CD4-positive, alpha-beta T cell treated with Interleukin-6 at 100 ng/mL for 8 hours (primary cell): ENCODE data around the gene CSF2.
"Not testable (repeated sequence)": the region's sequence is repeated elsewhere in the genome, so short reads cannot be mapped to it uniquely, and the experiment has no call there.

Experiments used
- DNase-seq: peaks from one replicate; pipeline ENCODE4 v3.0.0-alpha.2; 2020; ENCODE audit warnings: mixed read lengths, low spot score

Gene CSF2

DNA sequence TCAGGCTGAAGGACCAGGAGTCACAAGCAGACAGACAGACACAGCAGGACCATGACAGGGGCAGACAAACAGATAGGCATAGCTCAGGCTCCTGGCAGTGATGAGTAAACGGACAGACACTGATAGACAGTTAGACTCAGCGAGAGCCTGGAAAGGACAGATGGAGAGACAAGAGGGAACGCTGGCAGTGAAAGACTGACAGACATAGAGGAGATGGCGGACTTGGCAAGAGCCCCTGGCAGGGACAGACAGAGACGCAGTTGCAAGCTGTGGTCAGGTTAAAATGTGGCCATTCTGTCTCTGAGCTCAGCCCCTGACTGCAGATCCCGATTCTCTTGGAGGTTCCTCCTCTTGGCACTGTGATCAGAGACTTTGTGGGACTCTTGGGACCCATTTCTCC is 13.6 kb downstream of the CSF2 start:
- DNase-seq: no peak

DNA sequence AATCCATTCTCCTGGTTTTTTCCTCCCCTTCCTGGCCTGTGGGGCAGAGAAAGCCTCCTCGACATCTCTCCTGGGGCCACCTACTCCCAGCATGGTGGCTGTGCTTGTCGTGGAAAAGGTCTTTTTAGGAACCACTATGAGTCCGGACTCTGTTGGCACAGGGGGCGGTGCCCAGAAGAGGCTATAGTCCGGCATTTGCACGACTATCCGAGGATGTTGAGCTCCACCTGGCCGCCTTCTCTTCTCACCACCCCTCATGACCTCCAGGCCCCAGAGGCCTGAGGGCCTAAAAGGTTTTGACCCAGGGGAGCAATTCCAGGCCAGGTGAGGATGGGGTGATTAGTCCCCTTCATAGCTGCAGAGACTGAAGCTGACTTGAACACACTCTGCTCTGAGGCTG is 14.1 kb downstream of the CSF2 start:
- DNase-seq: no peak

DNA sequence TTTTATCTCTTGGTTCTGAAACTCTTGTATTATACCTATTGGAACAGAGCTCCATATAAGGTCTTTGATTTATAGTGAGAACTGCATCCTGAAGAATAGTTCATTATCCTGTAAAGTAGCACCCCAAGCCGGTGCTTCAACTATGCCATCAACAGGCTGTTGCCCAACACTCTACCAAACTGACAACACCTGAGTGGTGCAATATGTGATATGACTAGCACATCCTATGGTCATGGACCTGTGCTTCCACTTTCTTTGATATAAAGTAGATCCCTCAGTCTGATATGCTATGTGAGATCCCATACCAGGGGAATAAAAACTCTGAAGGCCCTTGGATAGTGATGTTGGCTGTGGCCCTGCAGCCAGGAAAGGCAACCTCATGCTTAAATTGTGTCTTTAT is 15.8 kb downstream of the CSF2 start:
- DNase-seq: no peak

DNA sequence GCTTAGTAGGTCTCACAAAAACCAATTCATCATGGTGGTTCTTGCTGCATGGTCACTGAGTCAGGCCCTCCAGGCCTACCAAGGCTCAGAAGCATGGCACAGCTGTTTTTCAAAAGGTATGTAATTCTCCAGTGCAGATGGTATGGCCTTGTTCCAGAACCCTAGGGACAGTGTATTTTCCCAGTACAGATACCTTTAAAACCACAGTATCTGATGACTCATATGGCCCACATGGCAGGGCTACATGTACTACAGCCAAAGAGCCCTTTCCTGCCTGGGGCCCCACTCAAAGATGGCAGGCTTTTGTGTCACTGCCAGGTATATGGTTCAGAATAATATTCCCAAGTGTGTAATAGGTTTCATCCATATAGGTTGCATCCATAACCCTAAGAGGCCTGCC is 16.5 kb downstream of the CSF2 start:
- DNase-seq: no peak

DNA sequence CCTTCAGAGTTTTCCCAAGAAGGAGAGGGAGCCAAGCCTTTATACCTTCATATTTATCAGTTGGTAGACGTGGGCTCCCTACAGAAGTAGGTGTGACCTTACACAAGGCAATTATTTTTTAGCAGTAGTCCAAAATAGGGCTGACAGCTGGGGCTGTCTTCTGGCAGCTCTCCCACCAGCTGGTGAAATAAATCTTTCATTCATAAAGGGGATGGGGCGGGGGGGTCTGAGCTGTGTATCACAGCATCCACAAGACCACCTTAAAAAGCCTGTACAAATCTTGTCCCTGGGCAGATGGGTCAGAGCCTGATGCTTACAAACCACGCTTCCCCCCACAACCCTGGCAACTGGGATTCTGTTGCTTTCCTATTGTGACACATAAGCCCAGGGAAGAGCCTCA is 19.7 kb downstream of the CSF2 start:
- no peak for DNase-seq

DNA sequence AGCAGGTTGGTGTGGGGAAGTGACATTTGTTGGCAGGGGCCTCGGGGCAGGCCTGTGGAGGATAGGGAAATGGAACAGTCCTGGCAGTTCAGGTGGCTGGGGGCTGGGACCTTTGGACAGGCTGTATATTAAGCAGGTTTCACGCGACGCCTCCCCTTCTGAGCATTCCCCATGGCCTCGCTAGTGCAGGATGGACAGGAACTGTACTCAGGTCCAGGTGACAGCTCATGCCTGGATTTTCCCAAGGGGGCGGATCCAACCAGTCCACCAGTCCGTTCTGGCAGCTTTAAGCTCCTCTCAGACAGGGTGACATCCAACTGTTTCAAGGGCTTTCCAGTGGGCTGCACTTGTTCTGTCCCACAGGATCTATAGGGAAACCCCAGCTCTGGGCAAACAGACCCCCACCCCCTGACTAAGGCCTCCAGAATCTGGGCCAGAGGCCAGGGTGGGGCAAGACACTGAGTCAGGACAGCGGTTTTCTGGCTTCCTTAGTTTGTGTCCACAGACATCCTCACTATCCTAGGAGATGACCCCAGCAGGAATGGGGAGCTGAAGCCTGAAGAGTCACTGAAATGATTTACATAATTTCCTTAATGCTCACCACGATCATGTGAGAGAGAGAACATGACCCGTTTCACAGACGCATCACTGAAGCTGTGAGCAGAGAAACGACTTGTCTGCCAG is 20.9 kb downstream of the CSF2 start:
- DNase-seq: no peak

DNA sequence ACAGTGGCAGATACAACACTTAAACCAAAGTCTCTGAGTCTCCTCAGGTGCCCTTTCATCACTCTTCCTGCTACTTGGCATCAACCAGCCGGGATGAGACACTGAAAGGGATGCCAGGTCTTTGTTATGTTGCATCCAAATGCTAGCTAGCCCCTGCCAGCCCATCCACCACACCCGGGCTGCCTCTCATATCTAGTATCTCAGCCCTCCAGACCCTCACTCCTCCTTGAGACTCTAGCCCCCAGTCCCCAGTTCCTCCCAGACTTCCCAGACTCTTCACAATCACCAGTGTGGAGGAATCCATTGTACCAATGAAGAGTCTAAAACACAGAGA is 21.5 kb downstream of the CSF2 start:
- DNase-seq: no peak

DNA sequence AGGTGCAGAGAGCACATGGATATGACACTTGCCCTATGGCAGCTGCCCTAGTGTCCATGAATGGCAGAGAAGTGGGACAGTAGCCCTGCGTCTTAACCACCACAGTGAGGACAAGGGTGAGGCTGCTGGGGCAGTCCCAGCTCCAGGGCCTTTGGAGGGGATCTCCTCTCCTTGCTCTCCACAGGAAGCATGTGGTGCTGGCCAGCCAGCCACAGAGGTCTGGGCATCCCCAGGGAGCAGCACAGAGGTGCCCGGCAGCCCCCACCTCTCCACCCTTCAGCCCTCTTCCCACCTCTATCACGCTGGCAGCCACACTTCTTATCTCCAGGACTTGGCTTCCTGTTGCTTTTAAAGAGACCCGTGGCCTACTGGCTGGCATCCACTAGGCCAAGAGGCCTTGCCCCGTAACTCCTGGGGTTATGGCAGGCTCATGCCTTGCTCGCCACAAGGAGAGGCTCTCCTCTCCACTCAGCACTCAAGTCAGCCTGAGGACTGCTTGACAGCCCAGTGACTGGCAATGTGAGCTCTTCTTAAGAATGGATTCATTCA is 21.9 kb downstream of the CSF2 start:
- DNase-seq: no peak

DNA sequence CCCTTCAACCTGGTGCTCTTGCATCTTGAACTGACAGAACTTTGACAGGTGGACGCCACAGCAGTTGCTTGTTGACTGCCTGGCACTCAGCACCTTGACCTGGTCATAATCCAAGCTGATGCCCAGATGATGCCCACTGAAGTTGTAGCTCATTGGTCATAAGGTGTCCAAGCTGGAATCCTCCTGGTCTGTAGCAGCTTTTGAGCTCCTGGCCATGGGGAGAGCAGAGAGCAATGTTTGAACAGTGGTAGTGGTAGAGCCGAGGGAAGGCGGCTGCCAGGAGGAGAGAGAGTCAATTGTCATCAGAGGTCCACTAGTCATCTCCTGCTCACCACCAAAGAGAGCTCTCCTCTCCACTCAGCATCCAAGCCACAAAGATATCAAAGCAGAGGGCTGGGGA is 23.3 kb downstream of the CSF2 start:
- no peak for DNase-seq

DNA sequence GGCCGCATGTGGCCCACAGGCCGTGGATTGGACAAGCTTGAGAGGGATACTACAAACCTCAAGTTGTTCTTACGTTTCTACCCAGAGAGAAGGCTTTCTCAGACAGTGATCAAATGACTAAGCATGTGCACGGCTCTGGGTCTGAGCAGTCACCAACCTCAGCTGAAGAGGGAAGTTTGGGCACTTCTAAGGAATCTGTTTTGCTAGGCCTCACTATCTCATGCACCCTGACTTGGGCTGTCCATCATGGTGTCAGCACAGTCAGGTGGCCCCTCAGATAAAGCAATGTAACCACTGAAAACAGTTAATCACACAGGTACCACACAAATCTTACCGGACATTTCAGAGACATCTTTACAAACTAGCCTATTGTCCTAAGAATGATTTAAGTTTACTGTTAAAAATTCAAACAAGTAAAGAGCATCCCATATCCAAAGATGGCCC is 24.6 kb downstream of the CSF2 start:
- no peak for DNase-seq

DNA sequence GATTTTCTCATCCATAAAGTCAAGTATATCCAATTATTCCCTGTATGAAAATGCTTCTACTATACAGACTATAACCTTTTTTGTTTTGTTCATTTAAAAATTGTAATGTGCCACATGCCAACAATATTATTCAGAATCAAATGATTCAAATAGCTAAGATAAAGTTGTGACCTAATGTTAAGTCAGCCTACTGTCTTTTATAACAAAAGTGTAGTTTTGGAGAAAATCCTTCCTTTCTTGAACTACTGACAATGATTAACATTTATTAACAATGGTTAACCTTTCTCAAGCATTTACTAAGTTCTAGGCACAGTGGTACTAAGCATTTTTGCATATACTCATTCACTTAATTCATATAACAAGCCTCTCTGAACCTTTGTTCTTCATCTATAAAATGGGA is 25.0 kb downstream of the CSF2 start:
- no peak for DNase-seq

DNA sequence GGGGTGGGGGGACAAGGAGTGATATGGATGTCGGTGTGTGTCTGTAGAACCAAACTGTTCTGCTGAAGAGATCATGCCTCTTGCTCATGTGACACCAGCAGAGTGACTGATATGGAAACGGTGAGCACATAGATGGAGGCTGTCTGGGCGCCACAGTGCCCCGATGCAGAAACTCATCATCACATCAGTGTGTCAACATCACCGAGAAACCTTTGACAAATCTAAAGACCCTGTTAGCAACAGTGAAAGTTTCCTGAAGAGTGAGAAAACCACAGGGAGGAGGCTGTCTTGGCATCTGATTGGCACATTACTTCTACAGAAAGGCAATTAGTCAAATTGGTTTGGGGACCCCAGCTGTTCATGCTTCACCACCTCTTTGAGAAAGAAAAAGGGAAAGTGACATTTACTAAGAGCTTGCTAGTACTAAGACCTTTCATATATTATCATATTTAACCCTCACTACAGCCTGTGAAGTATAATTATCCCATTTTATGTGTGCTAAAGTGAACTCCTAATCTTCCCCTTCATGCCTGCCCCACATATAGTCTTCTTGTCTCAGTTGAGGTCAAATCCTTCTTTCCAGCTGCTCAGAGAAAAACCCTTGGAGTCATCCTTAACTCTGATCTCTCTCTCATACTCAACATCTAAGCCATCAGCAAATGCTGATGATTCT is 25.6 kb downstream of the CSF2 start:
- peak; percentile 21 for DNase-seq

DNA sequence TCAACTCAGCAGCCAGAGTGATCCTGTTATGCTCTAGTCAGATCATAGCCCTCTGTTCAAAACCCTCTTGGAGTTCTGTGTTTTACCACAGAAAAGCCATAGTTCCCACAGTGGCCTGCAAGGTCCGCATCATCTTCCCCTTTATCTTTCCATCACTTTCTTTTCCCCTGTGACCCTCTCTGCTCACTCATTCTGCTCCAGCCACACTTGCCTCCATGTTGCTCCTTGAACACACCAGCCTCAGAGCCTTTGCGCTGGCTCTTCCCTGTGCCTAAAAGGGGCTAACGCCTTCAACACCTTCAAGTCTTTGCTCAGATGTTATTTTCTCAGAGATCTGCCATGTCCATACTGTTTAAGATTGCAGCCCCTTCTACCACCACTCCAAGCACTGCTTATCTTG is 26.3 kb downstream of the CSF2 start:
- DNase-seq: no peak

DNA sequence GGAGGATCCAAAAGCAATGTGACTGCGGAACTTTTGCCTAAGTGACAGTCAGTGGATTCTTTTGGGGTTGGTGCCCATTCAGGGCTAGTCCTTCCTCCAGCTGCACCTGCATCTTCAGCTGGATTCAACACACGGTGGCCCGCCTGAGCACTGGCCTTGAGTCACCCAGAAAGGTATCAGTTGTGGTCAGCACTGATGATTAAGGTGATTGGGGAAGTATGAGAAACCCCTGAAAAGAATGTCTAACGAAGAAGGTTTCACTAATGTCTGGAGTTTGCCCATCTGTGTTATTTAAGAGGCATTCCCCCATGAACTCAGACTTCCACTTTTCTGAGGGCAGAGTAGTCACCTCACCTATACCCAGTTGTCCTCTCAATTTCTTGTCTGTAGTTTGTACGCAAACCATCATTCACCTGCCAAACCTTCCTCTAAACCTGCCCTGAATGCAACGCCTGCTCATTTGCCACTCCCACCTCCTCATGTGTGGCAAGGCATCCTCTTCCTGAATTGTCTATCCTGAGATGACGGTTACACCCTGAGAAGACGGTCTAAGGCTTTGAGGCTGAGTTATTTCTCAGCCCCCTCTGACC is 27.2 kb downstream of the CSF2 start:
- DNase-seq: peak; percentile 38

DNA sequence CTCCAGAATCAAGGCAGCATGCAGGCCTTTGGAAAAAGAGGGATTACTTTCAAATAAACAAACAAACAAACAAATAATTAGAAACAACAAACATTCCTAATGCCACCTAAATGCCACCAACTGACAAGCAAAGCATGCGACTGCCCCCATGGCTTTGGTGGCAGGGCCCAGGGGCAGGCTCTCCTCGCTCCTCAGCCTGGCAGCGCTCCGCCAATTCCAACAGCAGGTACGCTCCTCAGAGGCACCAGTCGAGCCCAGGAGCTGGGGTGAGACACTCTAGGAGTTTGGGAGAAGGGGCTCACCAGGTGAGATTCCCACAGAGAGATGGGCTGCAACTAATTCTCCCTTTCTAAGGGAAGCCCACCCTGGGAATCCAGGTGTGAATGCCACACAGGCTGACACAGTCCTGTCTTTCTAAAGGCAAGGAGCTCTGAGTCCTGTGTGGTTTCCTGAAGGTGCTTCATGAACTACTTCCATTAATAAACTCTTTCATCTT is 27.8 kb downstream of the CSF2 start:
- DNase-seq: no peak

DNA sequence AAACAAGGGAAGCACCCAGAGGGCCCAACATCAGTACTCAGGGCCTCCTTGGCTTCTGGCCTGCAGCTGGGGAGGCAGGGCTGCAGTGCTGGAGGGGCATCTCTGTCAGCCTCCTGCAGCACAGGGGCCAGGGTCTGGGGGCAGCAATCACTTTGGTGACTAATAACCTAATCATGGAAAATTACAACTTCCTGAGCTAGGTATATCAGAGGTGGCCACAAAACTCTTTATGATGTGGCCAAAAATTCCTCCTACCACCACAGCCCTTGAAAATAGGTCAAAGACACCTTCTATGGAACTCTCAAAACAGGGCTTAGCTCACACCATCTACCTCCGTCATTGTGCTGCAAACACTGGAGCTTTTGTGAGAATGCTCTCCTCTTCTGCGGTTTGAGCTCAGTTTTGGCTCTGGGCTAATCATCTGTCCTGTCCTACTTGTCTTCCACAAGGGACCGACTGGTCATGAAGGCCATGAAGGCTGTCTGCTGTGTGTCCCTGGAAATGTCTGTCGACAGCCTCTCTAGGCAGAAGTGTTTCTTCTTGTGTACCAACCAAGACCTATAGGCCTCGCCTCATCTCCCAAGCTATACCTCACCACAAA is 28.6 kb downstream of the CSF2 start:
- DNase-seq: peak; percentile 47

DNA sequence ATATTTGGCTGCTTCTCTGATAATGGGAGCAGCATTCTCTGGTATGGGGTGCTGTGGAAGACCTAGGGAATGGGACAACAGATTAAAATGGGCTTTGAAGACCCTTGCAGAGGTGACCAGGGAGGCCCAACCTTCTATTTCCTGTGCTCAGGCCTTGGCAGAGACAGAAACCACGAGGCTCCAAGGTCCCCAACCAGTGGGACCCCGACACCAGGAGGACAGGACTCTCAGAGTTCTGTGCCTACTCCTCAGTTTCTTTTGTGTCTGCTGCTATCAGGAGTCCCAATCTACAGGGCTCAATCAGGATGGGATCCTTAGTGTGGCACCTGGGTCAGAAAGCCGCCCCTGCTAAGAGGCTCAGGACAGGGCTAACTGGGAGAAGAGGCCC is 29.3 kb downstream of the CSF2 start:
- DNase-seq: no peak

DNA sequence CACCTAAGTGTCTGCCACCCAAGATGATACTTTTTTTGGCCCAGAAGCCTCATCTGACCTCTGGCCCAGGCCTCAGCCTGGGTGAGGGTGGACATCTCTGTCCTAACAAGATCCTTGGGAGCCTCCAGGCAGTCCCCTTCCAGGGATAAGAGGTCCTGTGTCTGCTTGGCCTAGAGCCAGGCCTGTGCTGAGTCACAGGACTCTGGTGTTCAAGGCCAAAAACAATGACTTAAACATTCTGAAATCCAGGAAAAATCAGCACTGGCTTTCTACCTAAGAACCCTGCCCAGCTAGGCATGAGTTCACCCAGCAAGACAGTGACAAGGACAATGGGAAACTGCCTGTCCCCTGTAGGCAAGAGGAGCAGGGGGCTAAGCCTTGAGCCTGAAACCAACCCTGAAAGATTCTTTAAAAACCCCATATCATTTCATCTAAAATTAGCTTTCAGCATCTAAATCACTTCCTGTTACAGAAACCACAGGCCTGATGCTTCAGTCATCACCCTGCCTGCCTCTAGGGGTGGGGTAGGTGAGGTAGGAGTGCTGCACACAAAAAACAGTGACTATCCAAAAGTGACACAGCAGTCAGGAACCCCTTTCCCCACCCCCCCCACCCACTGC is 29.9 kb downstream of the CSF2 start:
- peak; percentile 88 for DNase-seq

DNA sequence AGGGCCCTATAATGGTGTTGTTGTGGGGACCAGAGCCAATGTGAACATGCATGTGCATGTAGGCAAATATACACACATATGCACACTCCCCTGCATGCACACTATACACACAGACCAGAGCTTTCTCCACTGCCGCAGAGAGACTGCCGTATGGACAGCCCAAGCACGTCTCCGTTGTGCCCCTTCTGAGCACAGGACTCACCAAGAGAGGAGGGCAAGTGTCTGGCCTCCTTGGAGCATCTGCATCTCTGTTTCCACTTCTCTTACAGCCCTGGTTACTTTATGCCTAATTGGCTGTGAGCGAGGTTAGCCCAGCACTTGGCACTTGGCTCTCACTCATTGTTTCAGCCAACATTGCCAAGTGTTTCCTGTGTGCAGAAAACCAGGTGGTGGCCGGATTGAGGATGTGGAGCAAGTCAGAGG is 30.4 kb downstream of the CSF2 start:
- DNase-seq: no peak

DNA sequence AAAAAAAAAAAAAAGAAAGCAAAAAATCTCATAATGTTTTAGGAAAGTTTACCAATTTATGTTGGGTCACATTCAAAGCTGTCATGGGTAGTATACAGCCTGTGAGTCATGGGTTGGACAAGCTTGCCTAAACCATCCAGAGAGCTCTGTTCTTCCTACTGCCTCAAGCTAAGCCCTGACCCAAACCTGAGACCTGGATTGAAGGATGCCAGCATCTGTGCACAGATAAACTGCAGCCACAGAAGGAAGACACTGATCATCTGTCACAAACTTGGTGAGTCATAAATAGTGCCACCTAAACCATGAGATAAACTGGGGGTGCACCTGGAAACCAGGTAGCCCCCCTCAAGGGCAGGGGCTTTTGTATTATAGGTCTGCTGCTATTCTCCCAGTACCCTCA is 31.0 kb downstream of the CSF2 start:
- DNase-seq: no peak

DNA sequence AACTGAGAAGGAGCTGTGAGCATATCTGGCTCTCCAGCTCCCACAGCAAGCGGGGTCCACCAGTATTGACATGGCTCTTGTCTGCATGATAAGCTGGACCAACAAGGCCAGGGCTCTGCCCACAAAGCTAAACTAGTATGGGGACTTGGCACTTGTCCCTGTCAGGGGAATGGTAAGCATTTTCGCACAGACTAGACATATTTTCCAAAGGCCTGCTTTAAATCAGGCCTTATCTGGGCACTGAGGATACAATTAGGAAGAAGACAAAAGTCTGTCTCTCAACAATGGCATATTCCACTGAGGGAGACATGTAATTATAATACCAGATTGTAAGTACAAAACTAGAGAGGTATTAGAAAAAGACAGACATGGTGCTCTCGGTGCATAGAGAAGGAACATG is 32.1 kb downstream of the CSF2 start:
- DNase-seq: no peak

DNA sequence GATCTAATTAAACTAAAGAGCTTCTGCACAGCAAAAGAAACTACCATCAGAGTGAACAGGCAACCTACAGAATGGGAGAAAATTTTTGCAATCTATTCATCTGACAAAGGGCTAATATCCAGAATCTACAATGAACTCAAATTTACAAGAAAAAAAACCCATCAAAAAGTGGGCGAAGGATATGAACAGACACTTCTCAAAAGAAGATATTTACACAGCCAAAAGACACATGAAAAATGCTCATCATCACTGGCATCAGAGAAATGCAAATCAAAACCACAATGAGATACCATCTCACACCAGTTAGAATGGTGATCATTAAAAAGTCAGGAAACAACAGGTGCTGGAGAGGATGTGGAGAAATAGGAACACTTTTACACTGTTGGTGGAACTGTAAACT is 34.9 kb downstream of the CSF2 start:
- not testable (repeated sequence) for DNase-seq
